HepG2 (cell line): ENCODE data around the gene TMEM135. TPM values are rescaled to one million over a fixed set of nuclear protein-coding genes. Genes with fewer than 3 reads are reported as not detected.

Experiments used
- EHMT2 ChIP-seq: fragments of 200-600 bp; sonication (generic); IDR thresholded peaks from 2 replicates; pipeline ENCODE4 v1.7.0; 2017; ENCODE audit warnings: antibody characterized with exemption, low read depth, low read length, borderline replicate concordance
- MAFK ChIP-seq, 2 experiments: IDR thresholded peaks in 1 of 2; conservative IDR thresholded peaks in 1 of 2; 2 replicates each; pipeline ENCODE4 v1.6.1; 2011; ENCODE audit warnings: improper control_type of control experiment in 2 of 2, low read length in 2 of 2
- NFKB2 ChIP-seq: sonication (generic); formaldehyde crosslinking; IDR thresholded peaks from 2 replicates; pipeline ENCODE4 v1.4.0; 2020; ENCODE audit warnings: missing genetic modification reagents, borderline replicate concordance
- PHF8 ChIP-seq: sonication (generic); formaldehyde crosslinking; IDR thresholded peaks from 2 replicates; pipeline ENCODE4 v1.5.0; 2020; ENCODE audit warnings: missing genetic modification reagents
- PRMT3 ChIP-seq: sonication (generic); formaldehyde crosslinking; IDR thresholded peaks from 2 replicates; pipeline ENCODE4 v1.8.1; 2022; ENCODE audit warnings: low read depth, mild to moderate bottlenecking, moderate library complexity, missing genetic modification reagents, borderline replicate concordance
- TCF7 ChIP-seq: sonication (generic); IDR thresholded peaks from 2 replicates; pipeline ENCODE4 v1.6.1; 2016; ENCODE audit warnings: antibody characterized with exemption, low read depth
- ZMYM3 ChIP-seq: sonication (generic); formaldehyde crosslinking; IDR thresholded peaks from 2 replicates; pipeline ENCODE4 v1.5.1; 2020; ENCODE audit warnings: mild to moderate bottlenecking, missing genetic modification reagents
- ZNF225 ChIP-seq: sonication (generic); formaldehyde crosslinking; IDR thresholded peaks from 2 replicates; pipeline ENCODE4 v1.4.0; 2020; ENCODE audit warnings: mild to moderate bottlenecking, missing genetic modification reagents
- polyA plus RNA-seq, 8 experiments: library from polyadenylated mRNA; depleted of rRNA in 3 of 8; stranded (reverse) in 7 of 8; unstranded in 1 of 8; fragments of >200 nt; fragmentation: Illumina TruSeq in 4 of 8; extraction: Trizol in 4 of 8; gene quantifications; 2 replicates each; pipeline versions ENCODE4 v1.2.1 to v1.2.3, GENCODE V29; 2011 to 2016; ENCODE audit warnings: low read depth in 4 of 8, missing spikeins in 1 of 8, mixed read lengths in 1 of 8; ENCODE audit not compliant: insufficient read depth in 1 of 8
- total RNA-seq, 5 experiments: library from RNA; depleted of rRNA; stranded (reverse); fragments of >200 nt; fragmentation: Illumina TruSeq; extraction: Trizol; gene quantifications; 2 replicates each; pipeline ENCODE4 v1.2.3, GENCODE V29; 2016; ENCODE audit warnings: low read depth in 1 of 5
- TF ChIP-seq, protein P1 (sequence below): conservative IDR thresholded peaks from 2 replicates; pipeline ENCODE4 v1.6.1; 2018; ENCODE audit warnings: missing genetic modification reagents
- TF ChIP-seq, protein P2 (sequence below), 2 experiments: sonication (generic) in 1 of 2; formaldehyde crosslinking in 1 of 2; IDR thresholded peaks; 2 replicates each; pipeline versions ENCODE4 v1.6.1 to v1.9.0; 2014 to 2022; ENCODE audit warnings: antibody characterized with exemption in 1 of 2, borderline replicate concordance in 1 of 2, inconsistent platforms in 1 of 2, low read depth in 1 of 2, missing genetic modification reagents in 1 of 2
- TF ChIP-seq, protein P3 (sequence below): sonication (generic); formaldehyde crosslinking; IDR thresholded peaks from 2 replicates; pipeline ENCODE4 v1.5.1; 2020; ENCODE audit warnings: missing genetic modification reagents, mild to moderate bottlenecking, borderline replicate concordance

Gene TMEM135
- total and polyA plus RNA-seq, 2 of the 13 experiments (the other 11 are each of a cell fraction or from before 2014, with no cell fraction given) = 36.6 to 88.9 TPM

GRCh38 chr11:87020336-87020735 is 17.4 kb upstream of the TMEM135 start (continued):
- no peak for TF ChIP-seq ZMYM3
- TF ChIP-seq NFKB2 (CRISPR knock-in tag) = no peak
- no peak for TF ChIP-seq PRMT3 (CRISPR knock-in tag)
- no peak for TF ChIP-seq TCF7
- TF ChIP-seq, protein P1, sequence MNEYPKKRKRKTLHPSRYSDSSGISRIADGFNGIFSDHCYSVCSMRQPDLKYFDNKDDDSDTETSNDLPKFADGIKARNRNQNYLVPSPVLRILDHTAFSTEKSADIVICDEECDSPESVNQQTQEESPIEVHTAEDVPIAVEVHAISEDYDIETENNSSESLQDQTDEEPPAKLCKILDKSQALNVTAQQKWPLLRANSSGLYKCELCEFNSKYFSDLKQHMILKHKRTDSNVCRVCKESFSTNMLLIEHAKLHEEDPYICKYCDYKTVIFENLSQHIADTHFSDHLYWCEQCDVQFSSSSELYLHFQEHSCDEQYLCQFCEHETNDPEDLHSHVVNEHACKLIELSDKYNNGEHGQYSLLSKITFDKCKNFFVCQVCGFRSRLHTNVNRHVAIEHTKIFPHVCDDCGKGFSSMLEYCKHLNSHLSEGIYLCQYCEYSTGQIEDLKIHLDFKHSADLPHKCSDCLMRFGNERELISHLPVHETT (CRISPR knock-in tag) = no peak
- no peak for TF ChIP-seq PHF8 (CRISPR knock-in tag)
- no peak for TF ChIP-seq ZNF225 (CRISPR knock-in tag)
- TF ChIP-seq, protein P2, sequence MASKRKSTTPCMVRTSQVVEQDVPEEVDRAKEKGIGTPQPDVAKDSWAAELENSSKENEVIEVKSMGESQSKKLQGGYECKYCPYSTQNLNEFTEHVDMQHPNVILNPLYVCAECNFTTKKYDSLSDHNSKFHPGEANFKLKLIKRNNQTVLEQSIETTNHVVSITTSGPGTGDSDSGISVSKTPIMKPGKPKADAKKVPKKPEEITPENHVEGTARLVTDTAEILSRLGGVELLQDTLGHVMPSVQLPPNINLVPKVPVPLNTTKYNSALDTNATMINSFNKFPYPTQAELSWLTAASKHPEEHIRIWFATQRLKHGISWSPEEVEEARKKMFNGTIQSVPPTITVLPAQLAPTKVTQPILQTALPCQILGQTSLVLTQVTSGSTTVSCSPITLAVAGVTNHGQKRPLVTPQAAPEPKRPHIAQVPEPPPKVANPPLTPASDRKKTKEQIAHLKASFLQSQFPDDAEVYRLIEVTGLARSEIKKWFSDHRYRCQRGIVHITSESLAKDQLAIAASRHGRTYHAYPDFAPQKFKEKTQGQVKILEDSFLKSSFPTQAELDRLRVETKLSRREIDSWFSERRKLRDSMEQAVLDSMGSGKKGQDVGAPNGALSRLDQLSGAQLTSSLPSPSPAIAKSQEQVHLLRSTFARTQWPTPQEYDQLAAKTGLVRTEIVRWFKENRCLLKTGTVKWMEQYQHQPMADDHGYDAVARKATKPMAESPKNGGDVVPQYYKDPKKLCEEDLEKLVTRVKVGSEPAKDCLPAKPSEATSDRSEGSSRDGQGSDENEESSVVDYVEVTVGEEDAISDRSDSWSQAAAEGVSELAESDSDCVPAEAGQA (IDR thresholded peaks at IDR 0.05; ENCODE audit: low read depth) = no peak
- TF ChIP-seq, protein P2 (CRISPR knock-in tag; IDR thresholded peaks at IDR 0.05; ENCODE audit: borderline replicate concordance) = no peak
- no peak for TF ChIP-seq MAFK (conservative IDR thresholded peaks at IDR 0.05 in 1 of 2, IDR thresholded peaks at IDR 0.05 in 1 of 2; ENCODE audit: low read length in 2 of 2)
- no peak for TF ChIP-seq EHMT2
- TF ChIP-seq, protein P3, sequence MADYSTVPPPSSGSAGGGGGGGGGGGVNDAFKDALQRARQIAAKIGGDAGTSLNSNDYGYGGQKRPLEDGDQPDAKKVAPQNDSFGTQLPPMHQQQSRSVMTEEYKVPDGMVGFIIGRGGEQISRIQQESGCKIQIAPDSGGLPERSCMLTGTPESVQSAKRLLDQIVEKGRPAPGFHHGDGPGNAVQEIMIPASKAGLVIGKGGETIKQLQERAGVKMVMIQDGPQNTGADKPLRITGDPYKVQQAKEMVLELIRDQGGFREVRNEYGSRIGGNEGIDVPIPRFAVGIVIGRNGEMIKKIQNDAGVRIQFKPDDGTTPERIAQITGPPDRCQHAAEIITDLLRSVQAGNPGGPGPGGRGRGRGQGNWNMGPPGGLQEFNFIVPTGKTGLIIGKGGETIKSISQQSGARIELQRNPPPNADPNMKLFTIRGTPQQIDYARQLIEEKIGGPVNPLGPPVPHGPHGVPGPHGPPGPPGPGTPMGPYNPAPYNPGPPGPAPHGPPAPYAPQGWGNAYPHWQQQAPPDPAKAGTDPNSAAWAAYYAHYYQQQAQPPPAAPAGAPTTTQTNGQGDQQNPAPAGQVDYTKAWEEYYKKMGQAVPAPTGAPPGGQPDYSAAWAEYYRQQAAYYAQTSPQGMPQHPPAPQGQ (CRISPR knock-in tag) = no peak
- TF ChIP-seq, all 625 proteins: peak for 0
